HCT116 (cell line): Measurements from ENCODE around the gene SSTR5. TPM values are rescaled to one million over a fixed set of nuclear protein-coding genes. Genes with fewer than 3 reads are reported as not detected.

Experiments
- ATAC-seq: fragments of 200-7000 bp; cut with Tn5 transposase; 2 replicates; pipeline ENCODE4 v1.9.1; 2020; ENCODE audit warnings: mild to moderate bottlenecking, moderate library complexity
- BruUV-seq: library from RNA; stranded (reverse); fragments of 400-500 nt; replicated peaks from 2 replicates; lab custom pipeline; 2021; lab: Mats Ljungman, UMichigan
- CTCF ChIA-PET: fragments of 300-600 bp; sonication (Branson Sonifier 250); formaldehyde crosslinking; loops from one replicate; lab custom pipeline; 2021; ENCODE audit warnings: antibody characterized with exemption; lab: Charles Lee
- POLR2A ChIA-PET: fragments of 300-600, 350-600 bp; sonication (Branson Sonifier 250); formaldehyde crosslinking; loops from one replicate; lab custom pipeline; 2021; ENCODE audit warnings: antibody characterized with exemption; lab: Charles Lee
- RAD21 ChIA-PET, 2 experiments: fragments of 300-600 bp; sonication (Branson Sonifier 250); formaldehyde crosslinking; loops; one replicate each; lab custom pipeline; 2023; ENCODE audit warnings: low total read pairs in 2 of 2; ENCODE audit not compliant: uncharacterized antibody in 2 of 2, unreplicated experiment in 2 of 2, low non-redundant PET in 1 of 2; lab: Charles Lee
- DNase-seq: peaks from one replicate; pipeline ENCODE4 v3.0.0-alpha.2; 2010; ENCODE audit warnings: low read depth, low spot score
- H2AFZ ChIP-seq: fragments of 200-600 bp; shearing (Covaris generic), sonication (generic); 2 replicates; pipeline ENCODE4 v1.6.1; 2017; ENCODE audit warnings: low read depth, mixed run types, mixed read lengths, antibody characterized with exemption, low read length; ENCODE audit not compliant: poor library complexity, severe bottlenecking
- H3K27ac ChIP-seq: 2 replicates; pipeline ENCODE4 v1.5.1; 2012; ENCODE audit warnings: low read depth, low read length
- H3K27me3 ChIP-seq: fragments of 200-600 bp; sonication (generic); 2 replicates; pipeline ENCODE4 v1.6.1; 2016; ENCODE audit warnings: mixed run types, low read length, mixed read lengths; ENCODE audit not compliant: insufficient read depth
- H3K36me3 ChIP-seq, 2 experiments: fragments of 200-500 bp in 1 of 2; fragments of 200-600 bp in 1 of 2; sonication (Bioruptor generic) in 1 of 2; sonication (generic) in 1 of 2; 2 replicates each; pipeline versions ENCODE4 v1.5.1 to v1.6.1; 2014 to 2016; ENCODE audit warnings: low read length in 2 of 2, inconsistent platforms in 1 of 2, mixed read lengths in 1 of 2, mixed run types in 1 of 2; ENCODE audit not compliant: insufficient read depth in 2 of 2, control insufficient read depth in 1 of 2
- H3K4me1 ChIP-seq, 2 experiments: fragments of 200-600 bp in 1 of 2; sonication (generic) in 1 of 2; 2 replicates each; pipeline versions ENCODE4 v1.5.1 to v1.6.1; 2012 to 2017; ENCODE audit warnings: low read length in 2 of 2, inconsistent platforms in 1 of 2, mild to moderate bottlenecking in 1 of 2, mixed read lengths in 1 of 2, mixed run types in 1 of 2, moderate library complexity in 1 of 2; ENCODE audit not compliant: insufficient read depth in 2 of 2, control insufficient read depth in 1 of 2
- H3K4me2 ChIP-seq: fragments of 200-600 bp; sonication (generic); 2 replicates; pipeline ENCODE4 v1.6.1; 2017; ENCODE audit warnings: mixed run types, low read length, mixed read lengths
- H3K4me3 ChIP-seq, 2 experiments: fragments of 200-600 bp in 1 of 2; sonication (generic) in 1 of 2; replicated peaks in 1 of 2; 2 replicates each; pipeline ENCODE4 v1.5.1; 2011 to 2016; ENCODE audit warnings: low read length in 2 of 2, control low read depth in 1 of 2, low read depth in 1 of 2, mild to moderate bottlenecking in 1 of 2, mixed read lengths in 1 of 2, mixed run types in 1 of 2
- H3K79me2 ChIP-seq: fragments of 200-600 bp; sonication (generic); 2 replicates; pipeline ENCODE4 v1.6.1; 2017; ENCODE audit warnings: mild to moderate bottlenecking, mixed run types, low read length, moderate library complexity, mixed read lengths; ENCODE audit not compliant: insufficient read depth
- H3K9ac ChIP-seq: fragments of 200-600 bp; sonication (generic); 2 replicates; pipeline ENCODE4 v1.6.1; 2016; ENCODE audit warnings: low read length, mixed read lengths
- H3K9me2 ChIP-seq: fragments of 200-600 bp; sonication (generic), shearing (Covaris generic); 2 replicates; pipeline ENCODE4 v1.6.1; 2017; ENCODE audit warnings: mixed run types, mild to moderate bottlenecking, moderate library complexity; ENCODE audit not compliant: insufficient read depth
- H3K9me3 ChIP-seq, 2 experiments: fragments of 200-500 bp in 1 of 2; fragments of 200-600 bp in 1 of 2; sonication (Bioruptor generic) in 1 of 2; sonication (generic) in 1 of 2; 2 replicates each; pipeline ENCODE4 v1.6.1; 2014 to 2017; ENCODE audit warnings: low read length in 2 of 2, mixed read lengths in 2 of 2, inconsistent platforms in 1 of 2, low read depth in 1 of 2, mild to moderate bottlenecking in 1 of 2, mixed run types in 1 of 2, moderate library complexity in 1 of 2; ENCODE audit not compliant: control insufficient read depth in 1 of 2, insufficient read depth in 1 of 2
- H4K20me1 ChIP-seq: fragments of 200-600 bp; sonication (generic), shearing (Covaris generic); 2 replicates; pipeline ENCODE4 v1.6.1; 2017; ENCODE audit warnings: mixed run types, mild to moderate bottlenecking, moderate library complexity; ENCODE audit not compliant: insufficient read depth
- ATF3 ChIP-seq: IDR thresholded peaks from 2 replicates; pipeline ENCODE4 v1.6.1; 2012
- CBX3 ChIP-seq: IDR thresholded peaks from 2 replicates; pipeline ENCODE4 v1.6.1; 2012; ENCODE audit warnings: low read depth
- EZH2 ChIP-seq: fragments of 200-600 bp; sonication (generic); IDR thresholded peaks from 2 replicates; pipeline ENCODE4 v1.6.1; 2017; ENCODE audit warnings: antibody characterized with exemption, mixed run types
- FOSL1 ChIP-seq: IDR thresholded peaks from 2 replicates; pipeline ENCODE4 v1.6.1; 2012; ENCODE audit warnings: low read depth
- POLR2A ChIP-seq: IDR thresholded peaks from 2 replicates; pipeline ENCODE4 v1.7.0; 2011; ENCODE audit warnings: borderline replicate concordance; ENCODE audit not compliant: insufficient read depth, insufficient read length; ENCODE audit errors: extremely low read depth
- RAD21 ChIP-seq: IDR thresholded peaks from 2 replicates; pipeline ENCODE4 v1.6.1; 2012; ENCODE audit warnings: low read depth, mild to moderate bottlenecking
- REST ChIP-seq: IDR thresholded peaks from 2 replicates; pipeline ENCODE4 v1.6.1; 2012; ENCODE audit warnings: low read depth
- SRF ChIP-seq: IDR thresholded peaks from 2 replicates; pipeline ENCODE4 v1.6.1; 2012; ENCODE audit warnings: low read depth
- TCF7L2 ChIP-seq: IDR thresholded peaks from 2 replicates; pipeline ENCODE4 v1.7.0; 2011; ENCODE audit warnings: borderline replicate concordance, inconsistent platforms; ENCODE audit not compliant: insufficient read depth, insufficient read length; ENCODE audit errors: extremely low read depth
- intact Hi-C: fragments of 100-400 bp; cut with micrococcal nuclease; formaldehyde crosslinking; loops from 2 replicates; pipeline ENCODE4 v1.10.0; 2022
- total RNA-seq: library from RNA; stranded (reverse); gene quantifications from one replicate; pipeline ENCODE4 v1.2.1, GENCODE V29; 2021; ENCODE audit not compliant: unreplicated experiment

The SSTR5 gene
- total RNA-seq, 1 experiment from 2014 or later: 7.2 TPM

DNA sequence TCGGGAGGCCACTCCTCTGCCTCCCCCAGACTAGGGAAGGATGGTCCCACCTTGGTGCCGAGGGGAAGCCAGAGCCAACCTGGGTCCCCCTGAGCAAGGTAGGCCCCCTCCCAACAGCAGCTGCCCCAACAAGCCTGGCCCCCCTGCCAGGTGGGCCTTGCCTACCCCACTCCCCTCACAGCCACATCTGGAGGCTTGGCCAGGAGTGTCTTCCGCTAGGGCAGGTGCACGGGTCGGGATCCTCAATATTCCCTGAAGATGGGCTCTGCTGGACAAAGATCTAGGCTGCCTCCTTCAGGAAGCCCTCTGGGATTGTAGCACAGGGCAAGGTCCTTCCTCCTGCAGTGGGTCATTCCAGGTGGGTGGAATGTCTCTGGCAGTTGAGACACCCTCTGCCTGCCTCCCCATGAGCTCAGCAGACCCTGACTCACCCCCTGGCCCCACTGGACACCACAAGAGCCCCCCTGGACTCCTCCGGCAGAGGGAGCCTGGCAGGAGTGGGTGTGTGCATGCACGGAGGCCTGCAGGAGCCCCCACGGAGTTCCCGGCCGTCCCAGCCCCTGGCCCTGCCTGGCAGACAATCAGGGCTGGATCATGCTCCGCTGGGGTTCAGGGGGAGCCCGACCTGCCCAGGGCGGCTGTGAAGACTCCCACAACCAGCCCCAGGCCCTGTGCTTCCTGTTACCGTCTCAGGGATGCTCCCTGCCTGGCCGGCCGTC is 23.1 kb downstream of the SSTR5 start:
- Histone ChIP-seq H3K27me3 (no peaks in the 10 kb centered on the region), H3K79me2 (no peaks in the 10 kb centered on the region), H3K4me3 (no peak overlapping the region), H3K9me2 (no peaks in the 10 kb centered on the region), H3K4me2 (0 out of 2 replicates have a peak overlapping the region, but pooled peaks have one; percentile 21), H3K9me3 (no peaks in the 10 kb centered on the region), H3K9ac (no peak overlapping the region), H2AFZ (no peak overlapping the region), H4K20me1 (no peaks in the 10 kb centered on the region), H3K4me1 (peaks cover 33 to 67% of the 10 kb centered on the region in 2 experiments), H3K36me3 (no peaks in the 10 kb centered on the region), H3K27ac (no peak overlapping the region; the same call in 1 of the 2 replicates)
- ChIA-PET CTCF (no interaction called here), POLR2A (no interaction called here), RAD21 (no interaction called here)
- DNase-seq: no peak
- intact Hi-C loops: no loop called here
- no peak for ATAC-seq
- no peak for TF ChIP-seq FOSL1
- no peak for TF ChIP-seq EZH2
- no peak for TF ChIP-seq POLR2A
- TF ChIP-seq SRF: no peak
- TF ChIP-seq RAD21: no peak
- TF ChIP-seq REST: no peak
- TF ChIP-seq CBX3: no peak
- no peak for TF ChIP-seq ATF3
- no peak for TF ChIP-seq TCF7L2
- BruUV-seq: no TSS peak
